ENCODE measurements around the gene SRPRB.
"Not testable (repeated sequence)": the region's sequence is repeated elsewhere in the genome, so short reads cannot be mapped to it uniquely, and the experiment has no call there.

The SRPRB gene

GRCh38 chr3:133777807-133778568, 27.6 kb upstream of the SRPRB start:
- no peak for DNase-seq (ENCODE audit: low spot score)

GRCh38 chr3:133779626-133780203, 25.9 kb upstream of the SRPRB start:
- DNase-seq (ENCODE audit: low spot score): no peak

- not testable (repeated sequence) for DNase-seq (ENCODE audit: low spot score)
These were observed 24.9 kb upstream of the SRPRB start for GRCh38 chr3:133780756-133781155.

- no peak for DNase-seq (ENCODE audit: low spot score)
These were observed 24.0 kb upstream of the SRPRB start for GRCh38 chr3:133781570-133781969.

DNA sequence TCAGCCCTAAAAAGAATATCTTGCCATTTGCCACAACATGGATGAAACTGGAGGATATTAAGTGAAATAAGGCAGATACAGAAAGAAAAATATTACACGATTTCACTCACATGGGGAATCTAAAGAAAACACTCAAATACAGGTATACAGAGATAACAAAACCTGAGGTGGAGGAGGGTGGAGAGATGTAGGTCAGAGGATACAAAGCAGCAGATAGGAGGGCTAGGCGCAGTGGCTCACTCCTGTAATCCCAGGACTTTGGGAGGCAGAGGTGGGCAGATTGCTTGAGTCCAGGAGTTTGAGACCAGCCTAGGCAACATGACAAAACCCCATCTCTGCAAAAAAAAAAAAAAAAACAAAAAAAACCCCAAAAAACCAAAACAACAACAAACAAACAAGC, 23.2 kb upstream of the SRPRB start:
- DNase-seq (ENCODE audit: low spot score): no peak

DNA sequence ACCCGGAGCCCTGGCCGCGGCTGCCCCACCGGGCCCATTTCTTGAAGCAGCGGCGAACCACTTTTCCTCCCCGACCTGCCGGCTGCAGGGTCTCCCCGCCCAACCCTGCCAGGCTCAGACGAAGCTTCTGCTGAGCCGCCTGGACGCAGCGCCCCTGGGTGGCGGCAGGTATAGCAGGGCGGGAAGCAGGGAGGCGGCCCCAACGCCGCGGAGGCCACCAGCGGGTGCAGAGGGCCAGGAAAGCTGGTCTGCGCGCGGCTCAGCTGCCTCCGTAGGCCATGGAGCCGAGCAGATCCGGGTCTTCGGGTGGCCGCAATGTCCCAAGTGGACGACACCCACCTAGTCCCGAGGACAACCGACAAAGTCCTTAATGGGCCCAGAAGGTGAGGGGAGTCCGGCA, 21.9 kb upstream of the SRPRB start:
- no peak for DNase-seq (ENCODE audit: low spot score)

GRCh38 chr3:133788024-133788423, 17.6 kb upstream of the SRPRB start:
- DNase-seq (ENCODE audit: low spot score): no peak

DNA sequence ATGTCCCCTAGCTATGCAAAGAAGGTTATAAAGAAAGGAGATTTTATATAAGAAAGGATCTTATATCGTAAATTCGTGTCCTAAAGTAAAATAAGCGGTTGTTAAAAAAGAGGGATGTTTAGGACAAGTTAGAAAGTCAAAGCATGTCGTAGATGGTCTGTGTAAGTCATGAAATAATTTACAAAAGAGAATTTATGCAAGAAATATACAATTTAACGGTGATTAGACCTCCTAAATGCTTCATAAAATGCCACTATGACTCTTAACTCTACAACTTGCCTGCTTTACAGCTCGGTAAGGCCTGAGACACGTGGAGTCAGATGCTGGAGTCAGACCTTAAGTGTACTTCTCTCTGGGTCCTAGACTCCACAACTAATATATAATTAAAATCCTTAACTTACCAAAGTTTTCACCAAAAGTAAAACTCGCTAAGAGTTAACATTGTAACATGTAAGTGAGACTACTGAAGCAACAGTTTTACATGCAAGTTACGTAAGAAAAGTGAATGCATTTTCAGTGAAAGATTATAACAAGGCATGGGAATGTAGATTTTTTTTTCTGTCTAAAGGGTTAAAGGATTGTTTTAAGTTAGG, 13.3 kb upstream of the SRPRB start:
- no peak for DNase-seq (ENCODE audit: low spot score)

GRCh38 chr3:133797396-133798105, 8.1 kb upstream of the SRPRB start:
- no peak for DNase-seq (ENCODE audit: low spot score)

- no peak for DNase-seq (ENCODE audit: low spot score)
These were observed 5.6 kb upstream of the SRPRB start for GRCh38 chr3:133799794-133800585.

GRCh38 chr3:133803469-133803868, 2.1 kb upstream of the SRPRB start:
- DNase-seq (ENCODE audit: low spot score): no peak

- no peak for DNase-seq (ENCODE audit: low spot score)
These were observed 719 bp upstream of the SRPRB start for GRCh38 chr3:133804896-133805295.

GRCh38 chr3:133805384-133805701, 272 bp upstream of the SRPRB start:
- DNase-seq (ENCODE audit: low spot score): no peak

- DNase-seq (ENCODE audit: low spot score): no peak
These were observed 7.3 kb downstream of the SRPRB start for GRCh38 chr3:133812872-133813271.

DNA sequence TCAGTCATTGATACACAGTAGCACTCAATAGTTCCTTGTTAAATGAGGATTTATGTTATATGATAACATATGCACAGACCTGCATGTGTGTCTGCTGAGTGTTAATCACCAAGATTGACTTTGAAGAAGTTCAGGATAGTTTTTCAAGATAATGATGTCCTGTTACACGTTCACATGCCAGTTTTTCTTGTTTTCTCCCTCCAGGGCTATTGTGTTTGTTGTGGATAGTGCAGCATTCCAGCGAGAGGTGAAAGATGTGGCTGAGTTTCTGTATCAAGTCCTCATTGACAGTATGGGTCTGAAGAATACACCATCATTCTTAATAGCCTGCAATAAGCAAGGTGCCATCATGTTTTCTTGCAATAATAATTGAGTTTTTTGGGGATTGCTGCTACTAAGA, 9.8 kb downstream of the SRPRB start:
- no peak for DNase-seq (ENCODE audit: low spot score)

DNA sequence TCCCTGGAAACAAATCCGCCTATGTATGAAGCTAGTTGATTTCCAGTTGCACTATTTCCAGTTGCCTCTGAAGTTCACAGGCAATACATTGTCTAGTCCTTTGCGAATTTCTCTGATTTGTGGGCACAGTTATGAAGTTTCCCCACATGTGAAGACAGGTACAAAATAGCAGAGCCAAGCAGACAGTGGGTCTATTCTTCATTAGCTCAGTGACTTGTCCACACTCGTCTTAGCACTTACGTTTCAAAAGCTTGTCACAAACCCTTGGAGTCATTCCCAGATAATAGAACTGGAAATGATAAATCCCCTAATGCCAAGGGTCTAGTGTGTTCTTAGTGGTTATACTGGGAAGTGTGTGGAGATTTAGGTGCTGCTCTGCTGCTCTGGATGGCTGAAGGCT, 14.5 kb downstream of the SRPRB start:
- no peak for DNase-seq (ENCODE audit: low spot score)

- DNase-seq (ENCODE audit: low spot score): no peak
These were observed 15.5 kb downstream of the SRPRB start for GRCh38 chr3:133820889-133821675.

DNA sequence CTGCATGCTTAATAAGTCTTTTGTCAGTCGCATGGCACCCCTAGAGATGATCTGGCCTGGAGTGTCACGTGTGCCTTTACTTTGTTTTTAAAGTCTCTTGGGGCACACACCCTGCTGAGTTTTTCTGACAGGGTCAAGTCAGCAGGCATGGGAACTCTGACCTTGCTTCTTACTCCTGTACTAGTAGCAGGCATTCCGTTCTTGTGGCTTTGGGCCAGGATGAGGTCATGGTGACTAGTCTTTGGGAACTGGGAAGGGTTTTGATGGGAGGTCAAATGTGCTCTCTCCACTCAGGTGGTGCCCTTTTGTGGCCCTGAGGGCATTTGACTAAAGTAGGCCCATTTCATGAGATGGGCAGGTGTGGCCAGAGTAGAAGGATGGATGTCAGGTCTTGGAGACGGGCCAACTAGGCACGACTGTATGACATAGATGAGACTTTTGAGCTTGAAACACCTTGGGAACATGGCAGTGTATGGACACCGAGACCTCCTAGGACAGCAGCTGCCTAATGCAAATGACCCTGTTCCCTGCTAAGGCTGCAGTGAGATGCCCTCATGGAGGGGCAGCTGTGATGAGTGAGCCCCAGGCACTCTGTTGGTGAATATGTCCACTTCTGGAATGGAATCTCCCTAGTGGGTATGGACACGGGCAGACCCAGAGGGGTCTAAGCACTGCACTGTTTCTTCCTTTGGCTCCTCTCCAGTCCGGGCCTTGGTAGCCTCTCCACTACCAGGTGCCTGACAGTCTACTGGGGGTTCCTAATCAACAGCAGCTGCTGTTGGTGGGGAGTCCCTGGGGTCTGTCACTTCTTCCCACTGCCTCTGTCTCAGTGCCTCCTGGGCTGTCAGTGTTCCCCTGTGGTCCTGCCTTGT, 16.4 kb downstream of the SRPRB start:
- DNase-seq (ENCODE audit: low spot score): peak; percentile 17

DNA sequence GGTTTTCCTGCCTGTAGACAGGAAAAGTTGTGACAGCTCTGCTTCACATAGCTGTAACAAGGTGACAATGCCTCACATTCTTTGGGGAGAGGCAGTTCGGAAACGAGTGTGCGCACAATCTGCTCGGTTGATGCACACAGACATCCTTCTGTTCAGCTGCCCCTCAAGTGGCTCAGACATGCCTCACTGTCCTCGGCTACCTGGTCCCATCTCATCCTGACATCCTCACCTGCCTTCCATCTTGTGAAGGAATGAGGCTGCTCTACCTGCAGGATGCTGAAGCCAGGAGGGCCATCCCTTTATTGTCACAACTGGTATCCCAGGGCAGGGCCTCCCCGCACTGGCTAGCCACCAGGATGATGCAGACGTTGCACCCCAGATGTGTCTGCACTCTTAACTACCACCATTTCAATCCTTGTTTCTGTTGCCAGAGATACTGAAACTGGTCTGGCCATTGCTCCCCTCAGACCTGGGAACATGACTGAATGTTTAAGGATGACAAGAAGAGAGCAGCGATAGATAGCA, 19.4 kb downstream of the SRPRB start:
- no peak for DNase-seq (ENCODE audit: low spot score)
